ENCODE results near the gene RNASEH1. TPM values are rescaled to one million over a fixed set of nuclear protein-coding genes. Genes with fewer than 3 reads are reported as not detected.

The RNASEH1 gene
- total RNA-seq, 3 donors from 2014 or later (not counting 1 experiment from before 2014, with no cell fraction given) = 25.6 to 30.6 (median 26.3) TPM

DNA sequence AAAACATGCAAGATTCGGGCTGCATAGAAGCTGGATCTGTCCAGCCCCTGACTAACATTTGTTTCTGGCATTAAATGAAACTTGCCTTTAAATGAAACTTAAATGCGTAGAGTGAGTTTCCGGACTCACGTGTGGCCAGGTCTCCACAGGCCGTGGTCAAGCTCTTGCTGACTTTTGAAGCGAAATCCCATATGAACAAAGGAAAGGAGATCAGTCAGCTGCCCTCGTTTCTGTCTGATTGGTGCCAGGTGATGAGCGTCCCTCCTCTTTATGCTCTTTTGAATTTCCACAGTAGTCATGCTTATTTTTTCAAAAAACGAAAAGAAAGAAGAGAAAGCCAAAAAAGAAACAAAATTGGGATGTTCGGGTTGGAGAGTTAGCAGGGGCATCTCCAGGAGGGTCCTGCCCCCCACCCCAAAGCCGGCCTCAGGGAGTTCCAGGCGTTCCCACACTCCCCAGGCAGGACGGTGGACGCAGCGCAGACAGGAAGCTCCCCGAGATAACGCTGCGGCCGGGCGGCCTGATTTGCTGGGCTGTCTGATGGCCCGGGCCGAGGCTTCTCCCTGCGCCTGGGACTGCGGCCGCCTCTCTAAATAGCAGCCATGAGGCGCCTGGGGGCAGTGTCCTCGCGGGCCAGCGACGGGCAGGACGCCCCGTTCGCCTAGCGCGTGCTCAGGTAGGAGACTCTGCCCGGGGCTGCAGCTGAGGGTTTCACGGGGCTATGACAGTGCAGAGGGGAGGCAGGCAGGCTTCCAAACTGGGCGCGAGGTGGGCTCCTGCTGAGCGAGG lies 36.6 kb upstream of the RNASEH1 start, which contains the start of gene COLEC11:
COLEC11 (plus strand) TSS at position 620 of the 789 bp plus-strand sequence. CDS start 9,229 bp downstream, outside the sequence.
- Mint-ChIP-seq H3K27ac (no peak within 1 kb of the TSS), H3K4me3 (no peak within 1 kb of the TSS), H3K4me1 (peaks cover 0 to 1% of the 10 kb centered on the region in 2 donors), H3K27me3 (ENCODE audit: low read depth in 2 of 2) (peaks cover 0 to 3% of the 10 kb centered on the region in 2 donors), H3K9me3 (no peaks in the 10 kb centered on the region), H3K36me3 (no peaks in the 10 kb centered on the region)
- ATAC-seq (no peak), DNase-seq (no peak)
- Histone ChIP-seq H3K27me3 (ENCODE audit: control insufficient read depth, insufficient read depth, low read length) (no peaks in the 10 kb centered on the region), H3K9me3 (ENCODE audit: control insufficient read depth, insufficient read depth, low read length) (no peaks in the 10 kb centered on the region), H3K4me3 (ENCODE audit: low read length) (no peak within 1 kb of the TSS), H3K27ac (ENCODE audit: low read length) (no peak within 1 kb of the TSS), H3K36me3 (ENCODE audit: control insufficient read depth, insufficient read depth, low read length) (no peaks in the 10 kb centered on the region), H3K4me1 (ENCODE audit: control insufficient read depth, insufficient read depth, low read length) (no peaks in the 10 kb centered on the region)
- no peak for TF ChIP-seq CTCF (IDR thresholded peaks at IDR 0.05)
- 57% methylated on average over 40 of the region's 40 CpGs for WGBS (ENCODE audit: insufficient coverage)
- intact Hi-C loops (cut with micrococcal nuclease) = no loop called here

DNA sequence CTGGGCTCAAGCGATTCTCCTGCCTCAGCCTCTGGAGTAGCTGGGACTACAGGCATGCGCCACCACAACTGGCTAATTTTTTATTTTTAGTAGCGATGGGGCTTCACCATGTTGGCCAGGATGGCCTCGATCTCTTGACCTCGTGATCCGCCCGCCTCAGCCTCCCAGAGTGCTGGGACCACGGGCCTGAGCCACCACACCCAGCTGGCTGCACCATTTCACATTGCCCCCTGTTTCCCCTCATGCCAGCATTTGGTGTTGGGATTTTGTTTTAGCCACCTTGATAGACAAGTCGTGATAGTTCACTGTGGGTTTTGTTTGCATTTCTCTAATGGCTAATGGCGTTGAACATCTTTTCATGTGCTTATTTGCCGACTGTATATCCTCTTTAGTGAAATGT lies 31.0 kb upstream of the RNASEH1 start:
- ATAC-seq = no peak

DNA sequence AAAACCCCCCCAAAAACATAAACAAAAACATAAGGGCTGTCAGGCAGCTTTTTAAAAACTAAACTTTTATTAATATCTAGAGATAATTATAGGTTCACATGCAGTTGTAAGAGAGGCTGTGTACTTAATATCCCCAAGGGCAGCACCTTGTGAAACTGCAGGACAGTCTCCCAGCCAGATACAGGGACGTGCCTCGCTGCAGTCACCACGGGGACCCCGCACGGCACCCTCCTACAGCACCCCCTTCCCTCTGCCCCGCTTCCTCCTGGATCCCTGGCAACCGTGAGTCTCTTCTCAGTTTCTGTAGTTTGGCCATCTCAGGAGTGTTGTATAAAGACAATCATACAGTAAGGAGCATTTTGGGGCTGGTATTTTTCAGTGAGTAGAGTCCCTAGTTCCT lies 30.0 kb upstream of the RNASEH1 start:
- Histone ChIP-seq H3K27me3 (ENCODE audit: control insufficient read depth, insufficient read depth, low read length) (no peaks in the 10 kb centered on the region), H3K9me3 (ENCODE audit: control insufficient read depth, insufficient read depth, low read length) (no peaks in the 10 kb centered on the region), H3K4me1 (ENCODE audit: control insufficient read depth, insufficient read depth, low read length) (no peaks in the 10 kb centered on the region), H3K36me3 (ENCODE audit: control insufficient read depth, insufficient read depth, low read length) (peaks cover 19% of the 10 kb centered on the region), H3K27ac (ENCODE audit: low read length) (no peak overlapping the region), H3K4me3 (ENCODE audit: low read length) (no peak overlapping the region)
- no peak overlapping the region for H3K27ac Mint-ChIP-seq
- no peaks in the 10 kb centered on the region for H3K27me3 Mint-ChIP-seq (ENCODE audit: low read depth in 2 of 2)
- TF ChIP-seq CTCF (IDR thresholded peaks at IDR 0.05) = no peak
- H3K4me3 Mint-ChIP-seq = no peak overlapping the region
- DNase-seq = no peak
- H3K4me1 Mint-ChIP-seq = peaks cover 0 to 7% of the 10 kb centered on the region in 2 donors
- H3K36me3 Mint-ChIP-seq = no peaks in the 10 kb centered on the region
- H3K9me3 Mint-ChIP-seq = no peaks in the 10 kb centered on the region
- no peak for ATAC-seq
- intact Hi-C loops (cut with micrococcal nuclease) = no loop called here
- 94% methylated on average over 7 of the region's 7 CpGs for WGBS (ENCODE audit: insufficient coverage)

More for the DNA sequence above, 31.0 kb upstream of the RNASEH1 start:
- Mint-ChIP-seq H3K9me3 (no peaks in the 10 kb centered on the region), H3K4me3 (no peak overlapping the region), H3K27me3 (ENCODE audit: low read depth in 2 of 2) (no peaks in the 10 kb centered on the region), H3K4me1 (peaks cover 0 to 7% of the 10 kb centered on the region in 2 donors), H3K36me3 (no peaks in the 10 kb centered on the region), H3K27ac (peak overlapping the region in 1 of 2 donors; percentile 17)
- no peak for DNase-seq
- intact Hi-C loops (cut with micrococcal nuclease) = no loop called here
- Histone ChIP-seq H3K9me3 (ENCODE audit: control insufficient read depth, insufficient read depth, low read length) (no peaks in the 10 kb centered on the region), H3K36me3 (ENCODE audit: control insufficient read depth, insufficient read depth, low read length) (peaks cover 13% of the 10 kb centered on the region), H3K27me3 (ENCODE audit: control insufficient read depth, insufficient read depth, low read length) (no peaks in the 10 kb centered on the region), H3K4me1 (ENCODE audit: control insufficient read depth, insufficient read depth, low read length) (no peaks in the 10 kb centered on the region), H3K27ac (ENCODE audit: low read length) (no peak overlapping the region), H3K4me3 (ENCODE audit: low read length) (no peak overlapping the region)
- no peak for TF ChIP-seq CTCF (IDR thresholded peaks at IDR 0.05)
- WGBS (ENCODE audit: insufficient coverage) = 90% methylated on average over 11 of the region's 11 CpGs

Measured in natural killer cell (primary cell).